Esophagus squamous epithelium (tissue), 4 donors: ENCODE measurements around the gene SSH3.

Experiments
- POLR2A ChIP-seq, 4 donors: fragments of 450-650 bp; IDR thresholded peaks; one replicate each; pipeline ENCODE4 v1.6.1; 2017; ENCODE audit warnings: antibody characterized with exemption in 4 of 4, mild to moderate bottlenecking in 4 of 4, moderate library complexity in 3 of 4
- TF ChIP-seq, protein P1 (sequence below), 6 experiments: fragments of 450-650 bp in 4 of 6; fragments of 200-600 bp in 2 of 6; sonication (generic) in 2 of 6; IDR thresholded peaks; one replicate each; pipeline ENCODE4 v1.5.1; 2016 to 2019; ENCODE audit warnings: antibody characterized with exemption in 6 of 6, mild to moderate bottlenecking in 4 of 6, moderate library complexity in 4 of 6

DNA sequence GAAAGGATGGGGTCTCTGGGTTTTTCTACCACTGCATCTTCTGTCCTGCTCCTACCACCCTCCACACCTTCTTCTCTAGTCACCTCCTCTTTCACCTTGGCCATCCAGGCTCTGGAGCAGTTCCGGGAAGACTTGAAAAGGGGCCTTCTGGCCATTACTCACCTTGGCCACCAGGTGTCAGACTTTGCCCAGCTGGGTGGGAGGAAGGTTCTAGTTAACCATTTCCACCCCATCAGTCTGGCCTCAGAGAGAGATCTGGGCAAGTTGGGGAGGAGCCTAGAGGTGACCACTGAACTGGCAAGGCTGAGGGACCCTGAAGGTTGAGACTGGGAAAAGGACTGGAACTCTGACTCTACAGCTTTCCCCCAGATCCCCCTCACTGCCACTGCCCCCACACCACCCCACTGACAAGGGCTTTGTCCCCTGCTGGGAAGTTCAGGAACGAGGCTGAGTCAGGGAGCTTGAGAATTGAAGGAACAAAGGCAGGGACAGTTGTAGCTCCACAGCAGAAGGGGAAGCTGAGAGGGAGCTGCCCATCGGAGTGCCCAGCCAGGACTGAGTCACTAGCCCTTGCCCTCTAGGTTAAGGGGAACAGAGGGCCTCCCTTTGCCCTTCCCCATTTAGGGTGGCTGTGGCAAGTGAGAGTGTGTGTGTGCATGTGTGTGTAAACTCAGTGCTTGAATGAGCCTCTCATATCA lies 53.7 kb downstream of the SSH3 start:
- TF ChIP-seq, protein P1, sequence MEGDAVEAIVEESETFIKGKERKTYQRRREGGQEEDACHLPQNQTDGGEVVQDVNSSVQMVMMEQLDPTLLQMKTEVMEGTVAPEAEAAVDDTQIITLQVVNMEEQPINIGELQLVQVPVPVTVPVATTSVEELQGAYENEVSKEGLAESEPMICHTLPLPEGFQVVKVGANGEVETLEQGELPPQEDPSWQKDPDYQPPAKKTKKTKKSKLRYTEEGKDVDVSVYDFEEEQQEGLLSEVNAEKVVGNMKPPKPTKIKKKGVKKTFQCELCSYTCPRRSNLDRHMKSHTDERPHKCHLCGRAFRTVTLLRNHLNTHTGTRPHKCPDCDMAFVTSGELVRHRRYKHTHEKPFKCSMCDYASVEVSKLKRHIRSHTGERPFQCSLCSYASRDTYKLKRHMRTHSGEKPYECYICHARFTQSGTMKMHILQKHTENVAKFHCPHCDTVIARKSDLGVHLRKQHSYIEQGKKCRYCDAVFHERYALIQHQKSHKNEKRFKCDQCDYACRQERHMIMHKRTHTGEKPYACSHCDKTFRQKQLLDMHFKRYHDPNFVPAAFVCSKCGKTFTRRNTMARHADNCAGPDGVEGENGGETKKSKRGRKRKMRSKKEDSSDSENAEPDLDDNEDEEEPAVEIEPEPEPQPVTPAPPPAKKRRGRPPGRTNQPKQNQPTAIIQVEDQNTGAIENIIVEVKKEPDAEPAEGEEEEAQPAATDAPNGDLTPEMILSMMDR (IDR thresholded peaks at IDR 0.05), result peak; percentile 86 to 97 (median 96)
- TF ChIP-seq POLR2A (IDR thresholded peaks at IDR 0.05), result no peak
